ENCODE results near the gene MED6. TPM values are rescaled to one million over a fixed set of nuclear protein-coding genes. Genes with fewer than 3 reads are reported as not detected.

Gene MED6
- total and polyA plus RNA-seq, 8 donors = 12.6 to 71.0 (median 26.5) TPM

GRCh38 chr14:70646705-70647104 is 46.2 kb upstream of the MED6 start:
- 68 to 76% (median 68%) methylated on average over 2 of the region's 2 CpGs for WGBS, 5 donors
- Histone ChIP-seq H3K36me3 (no peaks in the 10 kb centered on the region), H3K4me1 (peaks cover 0 to 23% (median 17%) of the 10 kb centered on the region in 4 donors), H3K4me3 (no peak overlapping the region), H3K9me3 (no peaks in the 10 kb centered on the region), H3K27ac (no peak overlapping the region), H3K27me3 (peaks cover 0 to 14% (median 0%) of the 10 kb centered on the region in 3 donors)
- intact Hi-C loops (cut with DNase I; ENCODE audit: low total_unique reads) = loop anchor here (10.0 kb wide), 1 partner anchor 68 kb away; no protein-coding TSS in a partner anchor
- DNase-seq = no peak
- TF ChIP-seq EP300 (IDR thresholded peaks at IDR 0.05) = no peak
- TF ChIP-seq, protein P1, sequence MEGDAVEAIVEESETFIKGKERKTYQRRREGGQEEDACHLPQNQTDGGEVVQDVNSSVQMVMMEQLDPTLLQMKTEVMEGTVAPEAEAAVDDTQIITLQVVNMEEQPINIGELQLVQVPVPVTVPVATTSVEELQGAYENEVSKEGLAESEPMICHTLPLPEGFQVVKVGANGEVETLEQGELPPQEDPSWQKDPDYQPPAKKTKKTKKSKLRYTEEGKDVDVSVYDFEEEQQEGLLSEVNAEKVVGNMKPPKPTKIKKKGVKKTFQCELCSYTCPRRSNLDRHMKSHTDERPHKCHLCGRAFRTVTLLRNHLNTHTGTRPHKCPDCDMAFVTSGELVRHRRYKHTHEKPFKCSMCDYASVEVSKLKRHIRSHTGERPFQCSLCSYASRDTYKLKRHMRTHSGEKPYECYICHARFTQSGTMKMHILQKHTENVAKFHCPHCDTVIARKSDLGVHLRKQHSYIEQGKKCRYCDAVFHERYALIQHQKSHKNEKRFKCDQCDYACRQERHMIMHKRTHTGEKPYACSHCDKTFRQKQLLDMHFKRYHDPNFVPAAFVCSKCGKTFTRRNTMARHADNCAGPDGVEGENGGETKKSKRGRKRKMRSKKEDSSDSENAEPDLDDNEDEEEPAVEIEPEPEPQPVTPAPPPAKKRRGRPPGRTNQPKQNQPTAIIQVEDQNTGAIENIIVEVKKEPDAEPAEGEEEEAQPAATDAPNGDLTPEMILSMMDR (IDR thresholded peaks at IDR 0.05) = no peak
- no peak for TF ChIP-seq POLR2A (IDR thresholded peaks at IDR 0.05)
- no peak for TF ChIP-seq POLR2AphosphoS5 (IDR thresholded peaks at IDR 0.05)

GRCh38 chr14:70645892-70646291 is 45.4 kb upstream of the MED6 start:
- no peak for TF ChIP-seq POLR2A (IDR thresholded peaks at IDR 0.05)
- TF ChIP-seq, protein P1 (IDR thresholded peaks at IDR 0.05) = no peak
- no peak for TF ChIP-seq EP300 (IDR thresholded peaks at IDR 0.05)
- no peak for TF ChIP-seq POLR2AphosphoS5 (IDR thresholded peaks at IDR 0.05)
- no peak for DNase-seq
- Histone ChIP-seq H3K4me3 (no peak overlapping the region), H3K27me3 (peaks cover 0 to 19% (median 0%) of the 10 kb centered on the region in 3 donors), H3K4me1 (peaks cover 4 to 28% (median 23%) of the 10 kb centered on the region in 4 donors), H3K36me3 (no peaks in the 10 kb centered on the region), H3K27ac (no peak overlapping the region), H3K9me3 (no peaks in the 10 kb centered on the region)
- intact Hi-C loops (cut with DNase I; ENCODE audit: low total_unique reads) = loop anchor here (10.0 kb wide), 1 partner anchor 69 kb away; no protein-coding TSS in a partner anchor
- 81 to 97% (median 88%) methylated on average over 6 of the region's 6 CpGs for WGBS, 5 donors

DNA sequence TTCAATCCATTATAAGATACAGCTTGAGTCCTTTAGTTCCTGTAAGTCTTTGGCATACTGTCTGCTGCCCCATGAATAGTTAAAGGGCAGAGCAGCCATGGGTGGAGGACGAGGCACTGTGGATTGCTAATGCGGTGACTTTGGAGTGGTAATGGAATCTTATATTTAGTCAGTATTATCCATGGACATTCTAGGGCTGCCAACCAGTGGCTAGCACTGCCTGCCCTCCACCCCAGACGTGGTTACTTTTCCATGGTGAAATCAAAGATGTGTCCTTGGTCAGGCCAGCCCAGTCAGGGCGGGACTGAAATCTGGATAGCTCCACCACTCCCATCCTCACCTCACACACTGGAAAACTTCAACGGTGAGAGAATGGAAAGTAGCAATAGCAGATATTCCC is 43.5 kb upstream of the MED6 start:
- no peak for TF ChIP-seq POLR2A (IDR thresholded peaks at IDR 0.05)
- TF ChIP-seq EP300 (IDR thresholded peaks at IDR 0.05) = no peak
- TF ChIP-seq, protein P1 (IDR thresholded peaks at IDR 0.05) = no peak
- TF ChIP-seq POLR2AphosphoS5 (IDR thresholded peaks at IDR 0.05) = no peak
- intact Hi-C loops (cut with DNase I; ENCODE audit: low total_unique reads) = loop anchor here (10.0 kb wide), 1 partner anchor 71 kb away; no protein-coding TSS in a partner anchor
- 38 to 80% (median 63%) methylated on average over 5 of the region's 5 CpGs for WGBS, 5 donors
- no peaks in the 10 kb centered on the region for H3K36me3 ChIP-seq
- H3K9me3 ChIP-seq = no peaks in the 10 kb centered on the region
- H3K4me1 ChIP-seq = peaks cover 7 to 36% (median 30%) of the 10 kb centered on the region in 4 donors
- H3K27me3 ChIP-seq = peaks cover 0 to 35% (median 0%) of the 10 kb centered on the region in 3 donors
- no peak overlapping the region for H3K27ac ChIP-seq
- DNase-seq = no peak
- peak overlapping the region in 3 of 4 donors; percentile 80 to 92 (median 83) for H3K4me3 ChIP-seq

GRCh38 chr14:70642303-70643235 is 42.1 kb upstream of the MED6 start:
- no peaks in the 10 kb centered on the region for H3K36me3 ChIP-seq
- TF ChIP-seq EP300 (IDR thresholded peaks at IDR 0.05) (no peak), POLR2A (IDR thresholded peaks at IDR 0.05) (no peak), POLR2AphosphoS5 (IDR thresholded peaks at IDR 0.05) (no peak)
- TF ChIP-seq, protein P1 (IDR thresholded peaks at IDR 0.05) = no peak

More at GRCh38 chr14:70642303-70643235, 42.1 kb upstream of the MED6 start:
- H3K4me3 ChIP-seq = peak overlapping the region; percentile 66 to 92 (median 82)
- H3K27me3 ChIP-seq = peaks cover 0 to 40% (median 0%) of the 10 kb centered on the region in 3 donors
- no peaks in the 10 kb centered on the region for H3K9me3 ChIP-seq
- H3K4me1 ChIP-seq = peaks cover 7 to 36% (median 30%) of the 10 kb centered on the region in 4 donors
- 3 to 21% (median 6%) methylated on average over 12 to 51 of the region's 51 CpGs for WGBS, 5 donors
- intact Hi-C loops (cut with DNase I; ENCODE audit: low total_unique reads) = loop anchor here (10.0 kb wide), 1 partner anchor 72 kb away; no protein-coding TSS in a partner anchor
- H3K27ac ChIP-seq = peak overlapping the region; percentile 52 to 86 (median 65)
- peak in 1 of 2 donors; percentile 58 for DNase-seq

Data from stomach (tissue), 9 donors.